A172 (cell line): ENCODE results near the gene TAPT1. TPM values are rescaled to one million over a fixed set of nuclear protein-coding genes. Genes with fewer than 3 reads are reported as not detected.
A peak's percentile ranks its signal among the peaks of the same experiment; 100 is the strongest.

Source experiments
- DNase-seq: peaks from one replicate; pipeline ENCODE4 v3.0.0-alpha.2; 2015; ENCODE audit warnings: low spot score
- total RNA-seq: library from RNA; depleted of rRNA; stranded (reverse); fragments of >200 nt; shearing (Covaris generic); gene quantifications from 2 replicates; pipeline ENCODE4 v1.2.3, GENCODE V29; 2014

Gene TAPT1
- total RNA-seq, 1 experiment from 2014 or later, result 7.8 TPM

GRCh38 chr4:16139066-16139945 is 87.0 kb downstream of the TAPT1 start:
- DNase-seq, result no peak

GRCh38 chr4:16136827-16137226 is 89.4 kb downstream of the TAPT1 start:
- no peak for DNase-seq

DNA sequence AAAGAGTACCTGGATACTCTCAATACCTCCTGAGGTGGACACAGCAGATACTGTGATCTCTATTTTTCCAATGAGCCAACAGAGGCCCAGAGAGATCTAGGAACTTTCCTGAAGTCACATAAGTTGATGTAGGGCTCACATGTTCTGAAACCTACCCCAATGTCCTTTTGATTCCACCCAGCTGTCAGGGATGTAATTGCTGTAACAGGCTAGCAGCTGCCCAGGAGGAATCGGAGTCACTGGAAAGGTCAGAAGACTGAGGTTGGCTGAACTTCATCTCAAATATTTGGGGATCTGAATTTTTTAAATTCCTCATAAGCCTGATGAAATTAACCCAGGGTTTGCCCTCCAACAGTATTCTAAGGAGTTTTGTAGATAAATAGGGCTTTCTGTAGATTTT is 90.0 kb downstream of the TAPT1 start:
- DNase-seq, result no peak

DNA sequence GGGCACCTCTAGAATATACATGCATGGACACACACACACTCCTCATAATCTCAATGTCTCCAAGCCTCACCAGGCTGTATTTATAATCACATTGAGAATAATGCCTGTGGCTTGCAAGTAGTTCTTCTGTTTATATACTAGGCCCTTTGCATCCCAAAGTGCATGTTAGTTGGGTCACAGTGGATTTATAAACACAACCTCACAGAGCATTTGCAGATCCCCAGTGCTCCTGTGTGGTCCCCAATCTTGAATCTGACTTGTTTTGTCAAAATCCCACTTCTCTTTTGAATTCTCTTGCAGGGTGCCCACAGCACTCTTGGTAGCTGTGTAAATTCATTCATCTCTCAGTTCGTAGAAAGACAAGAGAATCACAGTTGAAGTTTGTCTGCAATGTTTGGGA is 92.9 kb downstream of the TAPT1 start:
- no peak for DNase-seq

DNA sequence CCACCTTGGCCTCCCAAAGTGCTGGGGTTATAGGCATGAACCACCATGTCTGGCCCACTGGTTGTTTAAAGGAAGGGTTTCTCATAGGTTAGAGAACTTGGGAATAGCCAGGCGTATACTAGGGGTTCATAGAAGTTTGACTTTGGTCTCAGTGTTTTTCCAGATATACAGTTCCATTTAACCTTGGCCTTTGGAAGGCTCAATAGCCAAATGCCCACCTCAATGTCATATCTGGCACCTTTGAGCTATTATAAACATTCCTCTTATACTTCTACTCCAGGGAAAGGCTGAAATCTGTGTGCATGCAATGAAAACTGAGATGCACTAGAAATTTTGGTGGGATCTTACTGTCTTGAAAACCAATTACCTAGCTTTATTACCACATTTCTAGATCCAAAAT is 95.0 kb downstream of the TAPT1 start:
- DNase-seq, result no peak

DNA sequence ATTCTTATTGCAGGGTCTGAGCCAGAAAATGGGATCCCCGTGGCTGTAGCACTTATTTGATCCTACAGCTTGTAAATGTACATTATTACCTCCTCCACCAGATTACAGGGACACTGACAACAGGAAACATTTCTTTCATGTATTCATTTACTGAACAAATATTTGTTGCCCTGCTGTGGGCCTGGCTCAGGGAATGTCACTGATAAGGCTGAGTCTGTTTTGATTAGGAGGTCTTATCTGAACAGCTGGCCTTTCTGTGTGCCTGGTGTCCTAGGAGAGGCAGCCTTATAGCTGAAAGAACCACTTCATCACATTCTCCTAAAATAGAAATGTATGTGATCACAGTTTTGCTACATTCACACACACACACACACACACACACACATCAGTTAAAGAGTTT is 96.9 kb downstream of the TAPT1 start:
- DNase-seq, result no peak

GRCh38 chr4:16126714-16127113 is 99.6 kb downstream of the TAPT1 start:
- no peak for DNase-seq

DNA sequence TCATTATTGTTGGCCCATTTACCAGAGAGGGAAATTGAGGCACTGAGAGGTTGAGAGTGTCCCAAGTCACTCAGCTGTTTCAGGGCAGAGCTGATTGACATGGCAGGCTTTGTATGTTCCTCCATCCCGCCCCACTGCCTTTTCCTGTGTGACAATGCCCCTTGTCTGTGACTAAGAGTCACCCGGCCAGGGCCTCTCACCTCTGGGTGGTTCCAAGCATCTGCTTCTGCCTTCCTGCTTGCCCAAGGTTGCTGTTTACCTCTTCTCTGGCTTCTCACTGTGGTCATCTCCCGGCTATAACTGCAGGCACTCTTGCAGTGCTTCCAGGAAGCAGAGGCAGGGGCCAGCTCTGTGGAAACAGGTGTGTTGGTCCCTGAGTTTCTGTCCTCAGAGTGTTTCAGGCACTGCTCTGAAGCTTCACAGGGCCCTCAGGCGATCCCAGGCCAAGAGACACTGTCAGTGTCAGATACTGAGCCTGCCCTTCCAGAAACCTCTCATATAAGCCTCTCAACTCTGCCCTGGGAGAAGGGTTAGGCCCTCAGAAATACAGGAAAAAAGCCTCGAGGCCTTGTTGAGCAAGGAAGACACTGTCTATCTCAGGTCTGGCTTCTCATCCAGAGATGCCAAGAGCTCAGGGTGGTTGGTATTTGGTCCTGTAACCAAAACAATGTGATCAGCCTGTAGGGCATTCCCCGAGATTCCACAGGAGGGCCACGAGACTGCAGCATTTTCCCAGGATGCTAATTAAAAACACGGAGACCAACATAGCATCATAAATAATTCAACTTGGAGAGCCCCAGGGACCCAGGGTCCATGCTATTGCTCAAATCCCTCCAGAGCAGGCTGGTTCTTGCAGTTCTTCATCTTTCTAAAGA is 100.5 kb downstream of the TAPT1 start:
- no peak for DNase-seq

- no peak for DNase-seq
Observed at GRCh38 chr4:16124232-16124631, 102.0 kb downstream of the TAPT1 start.

- DNase-seq, result no peak
Observed at GRCh38 chr4:16123356-16124084, 102.8 kb downstream of the TAPT1 start.

GRCh38 chr4:16122784-16123183 is 103.5 kb downstream of the TAPT1 start:
- no peak for DNase-seq

- no peak for DNase-seq
Observed at GRCh38 chr4:16122308-16122711, 104.0 kb downstream of the TAPT1 start.

GRCh38 chr4:16120720-16121119 is 105.6 kb downstream of the TAPT1 start:
- peak; percentile 23 for DNase-seq

DNA sequence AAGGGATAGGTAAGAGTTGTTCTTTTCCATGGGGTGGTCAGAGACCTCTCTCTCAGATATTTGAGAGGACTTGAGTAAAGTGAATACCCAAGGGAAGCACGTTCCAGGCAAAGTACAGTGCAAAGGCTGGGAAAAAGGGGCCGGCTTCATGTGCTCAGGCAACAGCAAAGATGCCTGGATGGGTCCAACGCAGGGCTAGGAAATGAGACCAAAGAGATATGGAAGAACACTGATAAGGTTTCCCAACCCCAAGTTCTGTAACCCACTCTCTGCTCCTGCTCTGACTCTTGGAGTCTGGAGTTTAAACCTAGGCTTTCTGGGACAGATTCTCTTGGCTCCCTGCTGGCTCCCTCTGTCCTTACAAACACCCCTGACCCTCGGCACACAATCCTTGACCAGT is 106.3 kb downstream of the TAPT1 start:
- DNase-seq, result no peak

- no peak for DNase-seq
Observed at GRCh38 chr4:16118090-16118489, 108.2 kb downstream of the TAPT1 start.

- DNase-seq, result no peak
Observed at GRCh38 chr4:16117164-16117563, 109.1 kb downstream of the TAPT1 start.

GRCh38 chr4:16116493-16116990 is 109.7 kb downstream of the TAPT1 start:
- DNase-seq, result no peak

DNA sequence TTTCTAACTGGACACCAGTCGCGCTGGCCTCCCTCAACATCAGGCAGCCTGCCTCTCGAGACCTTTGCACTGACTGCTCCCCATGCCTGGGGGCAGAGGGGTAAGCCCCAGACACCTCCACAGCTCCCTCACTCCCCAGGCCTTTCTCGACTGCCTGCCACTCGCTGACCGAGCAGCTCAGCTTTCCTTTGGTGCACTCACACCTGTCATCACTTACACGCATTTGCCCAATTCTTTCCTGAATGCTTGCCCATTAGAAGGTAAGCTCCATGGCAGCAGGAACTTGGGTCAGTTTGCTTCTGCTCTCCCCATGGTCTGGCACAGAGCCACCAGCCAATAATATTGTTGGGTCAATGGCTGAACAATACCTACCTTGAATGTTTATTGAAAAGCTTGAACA is 110.3 kb downstream of the TAPT1 start:
- no peak for DNase-seq

DNA sequence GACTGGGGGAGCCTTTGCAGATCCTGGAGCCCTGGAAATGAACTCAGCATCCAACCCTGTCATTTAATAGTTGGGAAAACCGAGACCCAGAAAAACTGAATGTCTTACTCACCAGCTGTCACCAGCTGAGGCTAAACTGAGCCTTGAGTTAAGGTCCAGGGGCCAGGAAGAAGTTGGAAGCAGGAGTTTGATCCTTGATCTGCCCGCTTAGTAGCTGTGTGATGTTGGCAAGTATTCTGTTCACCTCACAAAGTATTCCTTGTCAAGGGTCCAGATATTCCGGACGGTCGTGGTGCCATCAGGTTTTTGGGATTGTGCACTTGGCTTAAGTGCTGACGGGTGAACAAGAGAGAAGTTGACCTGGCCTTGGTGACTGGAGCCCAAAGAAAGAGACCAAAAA is 111.7 kb downstream of the TAPT1 start:
- no peak for DNase-seq

DNA sequence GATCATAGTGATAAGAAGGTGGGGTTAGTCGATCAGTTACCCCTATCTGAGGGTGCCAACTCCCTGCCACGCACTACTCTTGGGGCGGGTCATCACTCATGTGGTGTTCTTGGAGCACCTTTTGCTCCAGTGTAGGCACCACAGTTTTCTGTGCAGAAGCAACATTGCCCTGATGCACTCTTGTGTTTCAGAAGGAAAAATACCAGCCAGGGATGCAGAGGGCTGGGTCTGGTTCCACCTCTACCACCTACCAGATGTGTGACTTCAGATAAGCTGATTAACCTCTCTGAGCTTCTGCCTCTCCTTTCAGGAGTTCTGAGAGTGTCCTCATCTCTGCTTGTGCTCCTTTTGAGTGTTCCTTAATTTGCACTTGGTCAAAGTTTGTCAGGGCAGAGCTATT is 112.5 kb downstream of the TAPT1 start:
- DNase-seq, result no peak

GRCh38 chr4:16111533-16111932 is 114.7 kb downstream of the TAPT1 start:
- DNase-seq, result no peak
